Upper lobe of left lung (tissue), 4 donors: ENCODE measurements around the gene PA2G4.

ENCODE experiments used
- CTCF ChIP-seq, 6 experiments: fragments of 450-650 bp in 4 of 6; fragments of 200-600 bp in 2 of 6; sonication (generic) in 2 of 6; IDR thresholded peaks; one replicate each; pipeline ENCODE4 v1.5.1; 2016 to 2019; ENCODE audit warnings: antibody characterized with exemption in 6 of 6
- POLR2A ChIP-seq, 4 donors: fragments of 450-650 bp; IDR thresholded peaks; one replicate each; pipeline ENCODE4 v1.5.1; 2016 to 2017; ENCODE audit warnings: antibody characterized with exemption in 4 of 4, mild to moderate bottlenecking in 2 of 4
- POLR2AphosphoS5 ChIP-seq, 2 donors: sonication (generic); formaldehyde crosslinking; IDR thresholded peaks; one replicate each; pipeline ENCODE4 v1.5.1; 2017; ENCODE audit warnings: antibody characterized with exemption in 2 of 2

GRCh38 chr12:56152132-56152755 lies 47.9 kb downstream of the PA2G4 start, which contains the start of gene MYL6B:
- TF ChIP-seq CTCF (IDR thresholded peaks at IDR 0.05) (no peak), POLR2A (IDR thresholded peaks at IDR 0.05) (peak in 2 of 4 donors; percentile 56 to 72), POLR2AphosphoS5 (IDR thresholded peaks at IDR 0.05) (peak; percentile 91 to 96)
